22Rv1 (cell line): ENCODE measurements around the gene NEURL1.

ENCODE experiments used
- H3K27ac ChIP-seq: fragments of 450-650 bp; 2 replicates; pipeline ENCODE4 v1.5.1; 2017
- CTCF ChIP-seq: fragments of 450-650 bp; IDR thresholded peaks from 2 replicates; pipeline ENCODE4 v1.5.1; 2017; ENCODE audit warnings: mild to moderate bottlenecking
- ZFX ChIP-seq: fragments of 450-650 bp; IDR thresholded peaks from 2 replicates; pipeline ENCODE4 v1.6.1; 2017; ENCODE audit warnings: antibody characterized with exemption, borderline replicate concordance

Gene NEURL1

DNA sequence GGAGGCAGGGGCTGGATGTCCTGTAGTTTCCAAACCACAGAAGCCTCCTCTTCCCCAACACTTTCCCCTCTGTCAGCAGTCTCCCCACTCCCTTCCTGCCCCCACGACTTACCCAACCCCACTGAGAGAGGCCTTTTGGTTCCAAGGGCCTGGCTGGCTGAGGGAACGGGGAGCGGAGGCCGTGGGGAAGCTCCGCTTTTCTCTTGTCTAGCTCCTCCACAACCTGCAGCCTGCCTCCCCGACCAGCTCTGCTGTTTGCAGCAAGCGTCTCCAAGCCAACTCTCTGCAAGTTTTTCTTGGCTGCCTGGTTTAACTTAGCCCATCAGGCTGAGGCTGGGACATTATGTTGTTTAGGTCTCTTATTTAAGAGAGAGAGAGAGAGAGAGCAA, 126.8 kb downstream of the NEURL1 start:
- no peak overlapping the region for H3K27ac ChIP-seq
- TF ChIP-seq ZFX (no peak), CTCF (no peak)

DNA sequence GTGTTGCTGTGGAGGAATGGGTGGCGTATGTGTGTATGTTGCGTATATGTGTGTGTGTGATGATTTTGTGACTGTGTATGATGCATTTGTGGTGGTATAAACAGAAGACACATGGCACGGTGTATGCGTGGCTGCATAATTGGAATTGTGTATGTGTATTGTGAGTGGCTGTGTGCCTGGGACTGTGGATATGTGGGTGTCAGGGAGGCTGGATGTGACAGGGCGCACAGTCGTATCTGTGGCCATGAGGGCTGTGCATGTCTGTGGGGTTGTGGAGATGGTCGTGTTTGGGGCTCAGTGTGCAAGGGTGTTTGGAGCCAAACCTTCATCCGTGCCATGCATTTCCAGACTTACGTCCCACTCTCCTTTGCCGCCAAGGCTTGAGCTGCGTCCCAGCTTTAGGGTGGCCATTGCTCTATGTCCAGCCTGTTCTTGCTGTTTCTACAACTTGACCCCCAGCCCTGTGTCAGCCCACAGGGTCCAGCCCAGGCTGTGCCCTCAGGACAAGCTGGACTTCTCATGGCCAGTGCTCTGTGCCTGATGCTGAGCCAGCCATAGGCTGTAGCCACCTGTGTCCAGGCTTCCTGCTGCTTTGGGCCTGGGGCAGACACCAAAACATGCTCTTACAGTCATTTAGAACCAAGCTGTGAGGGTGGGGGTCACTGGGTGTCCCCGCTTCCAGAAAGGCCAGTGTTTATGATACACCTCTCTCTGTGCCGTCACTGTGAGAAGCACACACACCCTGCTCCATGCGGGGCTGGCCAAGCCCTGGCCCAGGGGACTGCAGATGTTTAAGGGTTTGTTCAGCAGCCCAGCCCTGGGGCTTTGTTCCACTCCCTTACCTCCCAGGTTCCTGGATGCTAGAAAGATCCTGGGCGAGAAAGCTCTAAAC, 127.6 kb downstream of the NEURL1 start:
- H3K27ac ChIP-seq, result no peak overlapping the region
- TF ChIP-seq CTCF (no peak), ZFX (no peak)

DNA sequence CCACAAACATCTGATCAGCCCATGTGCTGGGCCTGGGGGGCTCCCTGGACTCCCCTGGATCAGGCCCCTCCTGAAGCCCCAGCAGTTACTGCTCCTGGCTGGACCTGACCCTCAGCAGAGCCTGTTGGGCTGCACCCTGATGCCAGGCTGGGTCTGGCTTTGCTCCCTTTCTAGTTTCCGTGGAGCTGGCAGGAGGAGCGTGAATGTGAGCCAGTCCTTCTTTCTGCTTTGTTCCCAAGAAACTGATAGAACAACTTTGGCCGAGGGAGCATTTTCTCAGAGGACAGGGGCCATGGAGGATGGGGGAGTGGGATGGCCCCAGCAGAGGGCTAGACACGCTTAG, 128.2 kb downstream of the NEURL1 start:
- no peak for TF ChIP-seq CTCF
- TF ChIP-seq ZFX, result no peak
- H3K27ac ChIP-seq, result no peak overlapping the region

DNA sequence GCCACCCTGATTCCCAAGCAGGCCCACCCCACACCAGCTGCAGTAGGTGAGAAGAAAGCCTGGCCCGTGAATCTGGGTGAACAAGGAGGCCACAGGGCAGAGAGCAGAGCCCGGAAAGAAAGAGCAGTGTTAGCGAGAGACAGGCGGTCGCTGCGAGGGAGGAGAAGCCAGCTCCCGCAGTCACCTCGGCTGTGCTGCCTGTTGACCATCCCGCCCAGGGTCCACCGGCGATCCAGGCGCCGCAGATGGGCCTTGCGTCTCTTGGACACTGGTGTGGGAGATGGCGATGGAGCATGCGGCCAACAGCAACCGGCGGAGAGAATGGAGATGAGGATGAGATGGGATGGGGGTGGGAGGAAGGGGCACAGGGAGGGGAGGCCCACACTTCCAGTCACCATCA, 128.8 kb downstream of the NEURL1 start:
- TF ChIP-seq ZFX (no peak), CTCF (no peak)
- H3K27ac ChIP-seq, result no peak overlapping the region

- H3K27ac ChIP-seq, result no peak overlapping the region
- TF ChIP-seq CTCF (no peak), ZFX (no peak)
Observed at GRCh38 chr10:103622935-103623574, 129.6 kb downstream of the NEURL1 start.

GRCh38 chr10:103626178-103626577, 132.7 kb downstream of the NEURL1 start:
- TF ChIP-seq CTCF (no peak), ZFX (no peak)
- no peak overlapping the region for H3K27ac ChIP-seq
